HG02840 (cell line): ENCODE results near the gene GAMT.
"Not testable (repeated sequence)": the region's sequence is repeated elsewhere in the genome, so short reads cannot be mapped to it uniquely, and the experiment has no call there.

Experiments used
- ATAC-seq: cut with Tn5 transposase; IDR thresholded peaks from one replicate; pipeline ENCODE4 v1.9.1; 2021; ENCODE audit warnings: mild to moderate bottlenecking, moderate library complexity, moderate number of reproducible peaks; ENCODE audit not compliant: unreplicated experiment, low FRiP score

Gene GAMT

DNA sequence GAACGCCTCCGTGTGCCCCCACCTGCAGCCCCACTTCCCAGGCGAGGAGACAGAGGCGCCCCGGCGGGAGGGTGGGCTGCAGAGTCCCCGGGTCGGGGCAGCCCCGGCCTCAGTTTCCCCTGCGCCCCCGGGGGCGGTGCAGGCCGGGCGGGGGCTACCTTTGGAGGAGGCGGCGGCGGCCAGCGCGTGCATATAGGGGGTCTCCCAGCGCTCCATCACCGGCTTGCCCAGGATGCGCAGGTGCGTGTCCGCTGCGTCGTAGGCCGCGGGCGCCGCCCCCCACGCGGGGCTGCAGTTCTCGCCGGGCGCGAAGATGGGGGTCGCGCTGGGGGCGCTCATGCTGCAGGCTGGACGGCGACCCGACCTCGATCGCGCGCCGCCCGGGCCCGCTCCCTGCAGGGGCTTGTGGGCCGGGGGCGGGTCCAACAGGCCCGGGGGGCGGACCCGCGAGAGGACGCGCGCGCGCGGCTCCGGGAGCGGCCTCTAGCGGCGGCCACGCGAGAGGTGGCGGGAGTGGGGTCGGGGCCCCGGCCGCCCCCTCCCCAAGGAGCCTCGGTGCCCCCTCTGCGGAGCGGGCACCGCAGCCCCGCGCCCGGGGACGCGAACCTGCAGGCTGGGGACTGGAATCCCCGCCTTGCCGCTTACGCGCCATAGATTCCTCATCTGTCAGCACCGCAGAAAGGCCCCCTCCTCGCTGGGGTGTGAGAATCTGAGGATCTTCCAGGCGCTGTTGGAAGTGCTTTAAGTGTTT lies at the start of gene GAMT:
TSS of gene GAMT (minus strand) at position 405 of the 751 bp plus-strand sequence. CDS start at position 339, 66 bp downstream.
- no peak for ATAC-seq

DNA sequence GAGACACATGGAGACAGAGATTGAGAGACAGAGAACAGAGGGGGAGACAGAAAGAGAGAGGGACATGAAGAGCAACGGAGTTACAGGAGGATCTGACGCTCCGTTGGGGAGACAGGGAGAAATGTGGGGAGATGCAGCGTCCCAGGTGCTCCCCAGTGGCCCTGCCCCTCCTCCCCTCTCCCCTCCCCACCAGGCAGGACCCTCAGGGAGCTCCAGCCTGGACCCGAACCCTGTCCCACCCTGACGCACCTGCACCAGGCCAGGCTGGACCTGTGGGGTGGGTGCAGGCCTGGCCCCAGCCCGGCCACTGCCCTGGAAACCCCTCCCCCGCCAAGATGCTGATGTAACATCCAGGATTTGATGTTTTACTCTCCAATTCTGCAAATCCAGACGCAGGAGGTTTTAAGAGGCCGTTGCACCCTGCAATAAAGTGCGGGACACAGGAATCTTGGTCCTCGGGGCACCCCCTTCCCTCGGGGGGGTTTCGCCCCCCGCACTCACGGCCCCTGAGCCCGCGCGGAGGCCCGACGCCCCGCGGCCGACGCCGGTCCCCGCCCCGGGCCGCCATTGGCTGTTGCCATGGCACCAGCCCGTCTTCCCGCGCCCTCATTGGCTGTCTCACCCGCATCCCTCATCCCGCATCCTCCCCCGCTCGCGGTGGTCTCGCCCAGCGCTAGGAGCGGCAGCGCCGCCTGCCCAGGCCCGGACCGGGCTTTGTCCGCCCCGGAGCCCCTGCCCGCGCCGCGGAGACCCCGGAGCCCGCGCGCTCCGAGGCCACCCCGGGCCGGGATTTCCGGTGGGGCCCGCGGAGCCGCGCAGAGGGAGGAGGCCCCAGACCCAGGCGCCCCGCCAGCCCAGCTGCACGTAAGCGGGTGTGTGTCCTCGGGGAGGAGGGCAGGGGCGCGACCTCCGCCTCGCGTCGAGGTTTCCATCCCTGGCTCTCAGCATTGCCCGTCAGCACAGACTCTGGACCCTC lies 48.4 kb upstream of the GAMT start, which contains the start of gene APC2:
TSS of gene APC2 (plus strand) at position 655 of the 976 bp plus-strand sequence. CDS start 2,881 bp downstream, outside the sequence.
- ATAC-seq, result no peak

DNA sequence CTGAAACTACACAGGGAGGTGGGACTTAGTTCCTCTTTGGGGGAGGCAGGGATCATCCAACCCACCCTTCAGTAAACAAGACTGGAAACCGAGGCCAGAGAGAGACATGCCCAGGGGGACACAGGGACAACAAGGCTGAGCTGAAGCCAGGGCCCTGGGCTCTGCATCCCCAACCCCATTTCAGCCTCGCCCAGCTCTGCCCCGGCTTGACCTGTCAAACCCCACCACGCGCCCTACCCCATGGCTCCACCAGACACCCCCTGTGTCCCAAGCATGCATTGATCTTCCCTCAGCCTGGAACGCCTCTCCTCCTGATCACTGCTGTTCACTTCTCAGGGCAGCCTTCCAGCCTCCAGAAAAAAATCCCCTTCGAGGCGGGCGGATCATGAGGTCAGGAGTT lies 46.6 kb upstream of the GAMT start:
- no peak for ATAC-seq

DNA sequence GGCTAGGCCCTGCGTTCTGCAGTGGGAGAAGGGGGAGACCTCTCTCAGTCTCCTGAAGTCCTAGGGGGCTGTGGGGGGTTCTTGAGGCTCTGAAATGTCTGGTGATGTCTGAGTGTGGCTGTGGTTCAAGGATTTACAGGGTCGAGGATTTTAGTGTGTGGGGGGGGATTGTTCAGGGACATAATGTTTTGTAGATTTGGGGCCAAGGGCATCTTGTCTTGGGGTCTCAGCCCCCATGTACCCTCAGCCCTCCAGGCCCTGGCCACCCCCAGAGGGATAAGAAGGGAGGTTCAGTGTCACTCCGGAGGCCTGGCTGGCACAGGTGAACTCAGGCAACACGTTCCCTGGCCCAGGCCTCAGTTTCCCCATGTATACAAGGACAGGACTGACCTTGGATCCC lies 46.2 kb upstream of the GAMT start:
- no peak for ATAC-seq

DNA sequence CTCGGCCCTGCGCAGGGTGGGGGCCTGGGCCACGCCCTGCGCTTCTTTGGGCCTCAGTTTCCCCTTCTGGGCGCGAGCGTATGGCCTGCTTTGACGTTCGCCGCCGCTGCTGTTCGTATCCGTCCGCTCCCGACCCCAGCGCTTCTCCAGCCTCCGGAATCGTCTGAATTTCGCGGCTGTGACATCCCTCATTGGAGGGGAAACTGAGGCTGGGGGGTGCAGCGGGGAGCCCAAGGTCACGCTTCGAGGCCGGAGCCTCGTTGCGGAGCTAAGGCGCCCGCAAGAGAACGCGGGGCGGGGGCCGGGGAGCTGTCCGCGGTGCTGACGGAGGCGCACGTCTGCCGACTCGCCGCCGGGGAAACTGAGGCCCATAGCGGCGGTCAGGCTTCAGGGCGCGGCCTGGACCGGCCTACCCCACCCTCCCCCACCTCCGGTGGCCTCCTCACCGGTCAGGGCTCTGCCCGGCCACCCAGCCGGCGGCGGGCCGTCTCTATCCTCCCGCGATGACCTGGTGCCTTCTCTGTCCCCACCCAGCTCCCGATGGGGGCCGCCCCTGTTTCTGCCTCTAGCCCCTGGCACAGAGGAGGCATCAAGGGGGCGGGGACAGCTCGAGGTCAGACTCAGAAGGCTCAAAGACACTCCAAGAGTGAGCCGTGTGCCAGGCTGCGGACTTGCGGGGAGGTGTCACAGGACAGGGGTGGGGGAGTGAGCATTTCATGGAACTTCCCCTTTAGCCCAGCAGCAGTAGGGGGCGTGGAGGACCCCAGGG lies 45.6 kb upstream of the GAMT start:
- no peak for ATAC-seq

DNA sequence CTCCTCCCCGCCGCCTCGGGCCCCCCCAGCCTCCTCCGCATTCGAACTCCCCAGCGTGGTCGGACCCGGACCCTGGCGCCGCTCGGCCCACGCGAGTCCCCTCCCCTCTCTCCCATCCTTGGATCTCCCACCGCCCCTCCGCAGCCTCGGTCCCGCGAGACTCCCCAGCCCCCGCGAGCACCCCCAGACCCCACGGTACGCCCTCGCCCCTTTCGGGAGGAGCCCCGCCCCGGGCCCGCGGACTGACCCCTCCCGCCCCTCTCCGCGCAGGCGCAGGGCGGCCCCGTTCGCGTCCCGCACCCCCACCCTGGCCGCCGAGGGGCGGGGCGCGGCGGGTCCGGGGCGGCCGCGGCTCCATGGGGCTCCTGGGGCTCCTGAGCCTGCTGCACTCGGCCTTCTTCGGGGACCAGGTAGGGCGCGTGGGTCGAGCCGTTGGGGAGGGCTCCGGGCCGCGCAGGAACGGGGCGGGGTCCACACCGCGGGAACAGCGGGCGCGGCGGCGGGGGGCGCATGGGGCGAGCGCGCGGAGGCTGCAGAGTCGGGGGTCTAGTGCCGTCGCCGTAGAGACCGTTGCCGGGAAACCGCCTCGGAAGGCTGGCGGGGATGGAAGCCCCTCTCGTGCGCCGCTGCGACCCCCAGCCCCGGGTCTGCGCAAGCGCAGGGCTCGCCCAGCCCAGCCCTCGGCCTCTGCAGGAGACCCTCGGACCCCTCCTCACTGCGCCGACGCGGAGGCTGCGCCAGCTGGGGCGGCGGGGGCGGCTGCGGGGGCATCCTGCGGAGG lies 44.8 kb upstream of the GAMT start:
- ATAC-seq, result no peak

DNA sequence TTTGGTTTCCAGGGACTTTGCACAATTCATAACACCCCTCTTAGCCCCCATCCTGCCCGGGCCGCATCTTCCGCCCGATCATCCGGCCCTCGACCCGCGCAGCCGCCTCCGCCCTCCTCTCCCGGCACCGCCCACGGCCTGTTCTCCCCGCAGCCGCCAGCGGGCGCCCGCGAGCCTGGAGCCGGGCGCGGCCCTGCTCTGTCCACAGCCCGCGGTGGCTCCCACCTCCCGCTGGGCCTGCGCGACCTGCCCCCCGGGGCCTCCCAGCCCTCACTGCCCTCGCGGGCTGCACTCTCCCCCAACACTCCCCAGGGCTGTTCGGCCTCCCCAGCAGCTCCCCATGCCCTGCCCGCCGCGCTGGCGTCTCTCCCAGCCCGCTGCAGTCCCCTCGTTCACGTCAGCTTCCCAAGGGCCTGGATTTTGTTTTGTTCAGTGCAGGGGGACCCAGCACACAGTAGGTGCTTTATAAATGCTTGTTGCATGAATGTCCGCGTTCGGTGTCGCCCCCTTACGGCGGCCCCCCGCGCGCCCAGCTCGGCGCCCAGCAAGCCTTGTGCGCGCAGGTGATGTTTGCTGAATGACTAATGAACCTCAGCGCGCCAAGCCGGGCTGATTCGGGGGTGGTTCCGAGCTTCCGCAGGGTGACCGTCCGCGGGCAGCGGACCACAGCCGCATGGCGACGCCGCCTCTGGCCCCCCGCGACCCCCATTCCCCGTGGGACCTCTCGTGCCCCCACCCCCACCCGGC lies 44.0 kb upstream of the GAMT start:
- no peak for ATAC-seq

DNA sequence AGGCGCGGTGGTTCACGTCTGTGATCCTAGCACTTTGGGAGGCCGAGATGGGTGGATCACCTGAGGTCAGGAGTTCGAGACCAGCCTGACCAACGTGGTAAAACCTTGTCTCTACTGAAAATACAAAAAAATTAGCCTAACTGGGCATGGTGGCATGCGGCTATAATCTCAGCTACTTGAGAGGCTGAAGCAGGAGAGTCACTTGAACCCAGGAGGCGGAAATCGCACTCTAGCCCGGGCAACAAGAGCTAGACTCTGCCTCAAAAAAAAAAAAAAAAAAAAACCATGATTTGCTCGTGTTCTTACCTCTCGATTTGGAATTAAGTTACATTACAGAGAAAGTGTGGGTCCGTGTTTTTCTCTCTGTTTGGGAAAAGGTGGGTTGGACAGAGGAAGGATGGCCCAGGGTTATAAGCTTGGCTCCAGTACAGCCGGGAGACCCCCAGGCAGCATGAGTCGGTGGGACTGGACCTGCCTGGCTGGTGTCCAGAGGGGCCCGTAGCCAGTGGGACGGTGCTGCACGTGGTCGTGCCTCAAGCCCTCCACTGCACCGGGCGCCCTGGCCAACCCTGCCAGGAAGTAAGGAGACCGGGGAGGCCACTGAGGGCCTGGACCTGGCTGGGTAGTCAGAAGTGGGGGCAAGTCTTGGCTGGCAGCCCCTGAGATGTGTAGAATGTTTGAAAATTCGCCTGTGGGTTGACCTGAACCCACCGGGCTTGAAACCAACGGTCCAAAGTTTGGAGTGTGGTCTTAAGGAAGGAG lies 40.5 kb upstream of the GAMT start:
- ATAC-seq, result no peak

DNA sequence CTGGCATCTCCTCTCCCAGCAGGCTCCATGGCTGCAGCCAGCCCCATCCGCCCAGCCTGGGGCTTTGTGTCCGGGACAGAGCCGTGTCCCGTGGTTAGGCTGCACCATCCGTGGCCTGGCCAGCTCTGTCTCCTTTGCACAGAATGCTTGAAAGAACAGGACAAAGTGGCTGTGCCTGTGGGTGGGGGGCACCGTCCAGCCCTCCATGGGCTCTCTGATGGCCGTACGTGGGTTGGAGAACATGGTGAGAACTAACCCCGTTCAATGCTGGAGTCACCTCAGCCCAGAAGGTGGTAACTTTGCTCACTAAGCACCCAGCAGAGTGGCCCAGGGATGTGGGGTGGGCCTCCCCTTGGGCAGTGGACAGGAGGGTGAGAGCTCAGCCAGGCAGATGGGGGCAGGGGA lies 39.7 kb upstream of the GAMT start:
- ATAC-seq, result no peak

DNA sequence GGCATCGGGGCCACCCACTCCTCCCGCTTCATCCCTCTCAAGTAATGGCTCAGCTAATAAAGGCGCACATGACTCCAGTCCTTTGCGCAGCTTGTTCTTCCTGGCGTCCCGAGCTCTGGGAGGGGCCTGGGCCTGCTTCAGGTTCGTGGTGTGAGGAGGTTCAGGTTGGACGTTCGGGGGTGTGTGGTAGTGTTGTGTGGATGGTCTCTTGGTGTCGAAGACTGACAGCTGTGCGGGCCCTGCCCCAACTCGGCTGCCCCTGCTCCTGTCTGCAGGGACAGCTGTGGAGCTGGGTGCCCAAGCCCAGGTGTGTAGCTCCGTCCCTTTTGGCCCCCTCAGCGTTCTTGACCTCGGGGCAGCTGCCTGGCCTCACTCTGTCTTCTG lies 39.1 kb upstream of the GAMT start:
- no peak for ATAC-seq

DNA sequence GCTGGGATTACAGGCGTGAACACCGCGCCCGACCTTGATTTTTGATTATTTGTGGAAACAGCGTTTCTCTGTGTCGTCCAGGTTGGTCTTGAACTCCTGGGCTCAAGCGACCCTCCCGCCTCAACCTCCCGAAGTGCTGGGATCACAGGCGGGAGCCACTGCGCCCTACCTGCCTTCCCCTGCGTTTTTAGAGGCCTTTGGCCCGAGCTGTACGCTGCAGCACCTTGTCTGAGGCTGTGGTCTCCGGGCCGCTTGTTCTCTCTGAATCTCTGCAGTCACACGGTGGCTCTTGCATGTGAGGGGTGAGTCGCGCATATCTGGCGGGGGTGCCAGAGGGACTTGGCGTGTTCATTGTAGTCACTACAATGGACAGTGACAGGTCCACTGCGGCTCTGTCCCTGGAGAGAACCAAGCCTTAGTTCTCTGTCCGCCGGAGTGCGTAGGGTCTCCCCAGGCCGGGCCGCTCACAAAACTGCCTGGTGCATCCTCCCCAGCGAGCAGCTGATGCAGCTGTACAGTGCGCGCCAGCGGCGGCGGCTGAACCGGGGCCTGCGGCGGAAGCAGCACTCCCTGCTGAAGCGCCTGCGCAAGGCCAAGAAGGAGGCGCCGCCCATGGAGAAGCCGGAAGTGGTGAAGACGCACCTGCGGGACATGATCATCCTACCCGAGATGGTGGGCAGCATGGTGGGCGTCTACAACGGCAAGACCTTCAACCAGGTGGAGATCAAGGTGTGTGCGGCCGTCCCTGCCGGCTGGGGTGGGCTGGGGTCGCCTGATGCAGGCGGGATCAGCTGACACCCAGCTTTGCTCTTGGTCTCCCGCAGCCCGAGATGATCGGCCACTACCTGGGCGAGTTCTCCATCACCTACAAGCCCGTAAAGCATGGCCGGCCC lies 38.4 kb upstream of the GAMT start:
- not testable (repeated sequence) for ATAC-seq

DNA sequence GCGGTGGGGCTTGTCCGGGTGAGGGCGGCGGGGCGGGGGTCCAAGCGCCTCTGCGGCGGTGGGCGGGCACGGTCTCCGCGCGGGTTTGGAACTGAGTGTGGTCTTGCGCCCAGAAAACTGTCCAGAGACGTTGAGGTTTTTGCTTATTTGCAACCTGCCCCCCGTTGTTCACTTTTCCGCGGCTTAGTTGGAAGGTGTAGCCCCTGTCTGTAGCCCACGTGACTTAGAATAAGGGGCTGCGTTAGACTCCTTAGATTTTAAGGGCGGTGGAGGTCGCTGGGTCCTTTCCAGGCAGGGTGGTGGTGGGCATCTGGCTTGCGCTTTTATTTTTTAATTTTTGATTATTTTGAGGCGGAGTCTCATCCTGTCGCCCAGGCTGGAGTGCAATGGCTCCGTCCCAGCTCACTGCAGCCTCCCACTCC lies 37.6 kb upstream of the GAMT start:
- ATAC-seq, result peak; percentile 6

DNA sequence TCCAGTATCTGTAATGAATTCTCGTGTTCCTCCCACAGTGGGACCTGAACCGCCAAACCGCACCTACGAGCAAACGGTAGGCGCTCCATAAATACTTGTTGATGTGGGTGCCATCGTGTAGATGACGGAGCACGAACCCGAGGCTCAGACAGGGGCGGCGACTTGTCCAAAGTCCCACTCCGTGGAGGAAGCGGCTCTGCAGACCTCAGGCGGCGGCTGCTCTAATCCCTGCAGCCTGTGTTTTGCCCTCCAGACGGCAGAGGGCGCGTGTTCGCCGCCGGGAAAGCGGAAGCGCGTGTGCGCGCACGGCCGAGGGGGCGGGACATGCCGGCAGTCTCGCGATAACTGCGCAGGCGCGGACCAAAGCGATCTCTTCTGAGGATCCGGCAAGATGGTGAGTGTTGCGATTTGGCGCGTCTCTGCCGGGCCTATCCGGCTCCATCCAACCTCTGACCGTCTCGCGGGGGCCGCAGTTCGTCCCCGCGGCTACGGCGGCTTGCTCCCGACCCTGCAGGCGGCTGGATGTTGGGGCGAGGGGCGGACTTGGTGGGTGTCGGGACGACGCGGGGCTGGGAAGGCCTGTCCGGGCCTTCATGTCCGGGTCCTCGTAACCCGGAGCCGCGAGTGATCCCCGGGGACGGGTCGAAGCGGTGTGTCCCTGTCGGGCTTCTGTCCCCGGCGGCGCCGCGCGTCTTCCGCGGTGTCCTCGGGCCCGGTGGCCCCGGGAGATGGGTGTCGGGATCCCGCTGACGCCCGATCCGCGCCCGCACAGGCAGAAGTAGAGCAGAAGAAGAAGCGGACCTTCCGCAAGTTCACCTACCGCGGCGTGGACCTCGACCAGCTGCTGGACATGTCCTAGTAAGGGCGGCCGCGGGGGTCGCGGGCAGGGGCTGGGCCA lies 36.9 kb upstream of the GAMT start, which contains the start of gene RPS15:
TSS of gene RPS15 (plus strand) at position 362 of the 898 bp plus-strand sequence. CDS start at position 392, 30 bp downstream.
- peak; percentile 78 for ATAC-seq

DNA sequence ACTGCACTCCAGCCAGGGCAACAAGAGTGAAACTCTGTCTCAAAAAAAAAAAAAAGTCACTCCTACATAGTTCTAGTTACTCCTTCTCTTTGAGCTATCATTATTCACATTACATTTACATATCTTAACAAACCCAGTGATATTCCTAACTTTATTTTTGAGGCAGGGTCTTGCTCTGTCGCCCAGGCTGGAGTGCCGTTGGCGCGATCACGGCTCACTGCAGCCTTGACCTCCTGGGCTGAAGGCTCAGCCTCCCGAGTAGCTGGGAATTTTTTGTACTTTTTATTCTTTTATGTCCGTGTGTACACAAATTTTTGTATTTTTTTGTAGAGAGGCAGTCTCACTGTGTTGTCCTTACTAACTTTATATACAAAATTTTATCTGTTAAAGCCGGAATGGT lies 36.3 kb upstream of the GAMT start:
- no peak for ATAC-seq

DNA sequence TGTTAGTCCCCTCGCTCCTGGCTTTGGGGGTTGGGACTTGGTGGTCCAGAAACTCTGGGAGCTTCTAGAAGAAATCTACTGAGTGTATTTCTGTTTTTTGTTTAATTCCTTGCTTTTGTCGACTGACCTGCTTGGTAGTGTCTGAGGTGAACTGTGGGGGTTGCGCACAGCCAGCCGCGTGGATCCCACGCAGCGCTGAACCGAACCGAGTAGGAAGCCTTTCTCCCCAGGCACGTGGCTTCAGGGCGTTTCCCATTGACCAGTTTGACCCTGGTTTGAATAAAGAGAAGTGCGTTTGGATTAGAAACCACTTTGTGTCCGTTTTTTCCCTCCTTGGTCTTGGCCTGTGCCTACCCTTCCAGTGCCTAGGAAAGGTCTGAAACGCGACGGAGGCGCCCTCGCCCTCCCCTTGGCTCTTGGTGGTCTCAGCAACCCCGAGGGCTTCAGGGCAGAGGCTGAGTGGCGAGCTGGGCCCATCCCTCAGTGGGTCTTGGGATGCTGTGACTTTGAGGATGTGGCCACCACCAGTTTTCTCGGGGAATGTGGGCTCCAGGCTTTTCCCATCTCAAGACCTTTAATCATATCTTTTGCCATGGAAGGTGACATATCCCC lies 34.1 kb upstream of the GAMT start:
- ATAC-seq, result no peak

DNA sequence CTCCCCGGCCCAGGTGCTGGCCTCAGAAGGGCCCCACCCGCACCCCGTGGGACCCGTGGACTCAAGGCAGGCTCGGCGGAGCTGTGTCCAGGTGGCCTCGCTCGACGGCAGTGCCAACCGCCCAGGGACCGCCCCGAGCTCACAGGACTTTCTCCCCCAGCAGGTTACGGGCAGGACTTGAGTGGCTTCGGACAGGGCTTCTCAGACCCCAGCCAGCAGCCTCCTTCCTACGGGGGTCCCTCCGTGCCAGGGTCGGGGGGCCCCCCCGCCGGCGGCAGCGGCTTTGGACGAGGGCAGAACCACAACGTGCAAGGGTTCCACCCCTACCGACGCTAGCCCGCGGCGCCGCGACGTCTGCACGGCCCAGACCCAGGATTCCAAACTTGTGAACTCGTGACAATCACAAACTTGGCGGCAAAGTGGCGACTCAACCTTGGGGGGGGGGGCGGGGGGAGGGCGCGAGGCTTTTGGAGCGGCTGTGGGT lies 33.3 kb upstream of the GAMT start:
- no peak for ATAC-seq
